Chondrocyte (in vitro differentiated cells): Measurements from ENCODE around the gene ARHGEF2. TPM values are rescaled to one million over a fixed set of nuclear protein-coding genes. Genes with fewer than 3 reads are reported as not detected.

Experiments used
- DNase-seq: peaks from one replicate; pipeline ENCODE4 v3.0.0; 2021; ENCODE audit warnings: mixed read lengths, low spot score
- H3K27ac Mint-ChIP-seq: one replicate; pipeline ENCODE4 v1.8.0; 2021; ENCODE audit warnings: mild to moderate bottlenecking, moderate library complexity, mixed read lengths; ENCODE audit not compliant: unreplicated experiment
- H3K27me3 Mint-ChIP-seq: 2 replicates; pipeline ENCODE4 v1.8.0; 2021; ENCODE audit warnings: low read depth, mixed read lengths
- H3K36me3 Mint-ChIP-seq: 2 replicates; pipeline ENCODE4 v1.8.0; 2021; ENCODE audit warnings: low read depth, mixed read lengths
- H3K4me1 Mint-ChIP-seq: 2 replicates; pipeline ENCODE4 v1.8.0; 2021; ENCODE audit warnings: low read depth, mild to moderate bottlenecking, mixed read lengths
- H3K4me3 Mint-ChIP-seq: one replicate; pipeline ENCODE4 v1.8.0; 2021; ENCODE audit warnings: mild to moderate bottlenecking, moderate library complexity, mixed read lengths; ENCODE audit not compliant: unreplicated experiment
- H3K9me3 Mint-ChIP-seq: 2 replicates; pipeline ENCODE4 v1.8.0; 2021; ENCODE audit warnings: low read depth, mixed read lengths
- total RNA-seq: library from RNA; stranded (reverse); gene quantifications from 3 replicates; pipeline ENCODE4 v1.2.1, GENCODE V29; 2021
- TF ChIP-seq, protein P1 (sequence below): fragments of 200-600 bp; sonication (generic); IDR thresholded peaks from 2 replicates; pipeline ENCODE4 v1.5.0; 2021; ENCODE audit warnings: antibody characterized with exemption, mild to moderate bottlenecking, moderate library complexity

ARHGEF2 gene
- total RNA-seq, 1 donor from 2014 or later, result 203 TPM

DNA sequence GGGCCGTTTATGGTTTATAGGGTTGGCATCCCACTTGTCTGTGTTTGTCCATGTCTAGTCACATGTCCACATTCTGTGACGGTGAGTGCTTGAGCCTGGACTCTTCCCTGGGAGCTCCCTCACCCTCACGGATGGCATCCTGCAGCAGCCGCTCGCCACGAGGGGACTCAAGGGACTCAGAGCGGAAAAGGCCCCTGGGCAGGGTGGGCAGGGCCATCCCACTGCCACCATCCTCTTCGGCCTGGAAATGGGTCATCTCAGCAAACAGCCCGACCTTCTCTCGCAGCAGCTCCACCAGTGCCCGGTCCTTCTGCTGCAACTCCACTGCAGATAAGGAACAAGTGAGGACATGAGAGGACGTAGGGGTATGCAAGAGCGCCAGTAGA lies 25.8 kb downstream of the ARHGEF2 start:
- no peak overlapping the region for H3K4me3 Mint-ChIP-seq
- H3K27me3 Mint-ChIP-seq, result no peaks in the 10 kb centered on the region
- TF ChIP-seq, protein P1, sequence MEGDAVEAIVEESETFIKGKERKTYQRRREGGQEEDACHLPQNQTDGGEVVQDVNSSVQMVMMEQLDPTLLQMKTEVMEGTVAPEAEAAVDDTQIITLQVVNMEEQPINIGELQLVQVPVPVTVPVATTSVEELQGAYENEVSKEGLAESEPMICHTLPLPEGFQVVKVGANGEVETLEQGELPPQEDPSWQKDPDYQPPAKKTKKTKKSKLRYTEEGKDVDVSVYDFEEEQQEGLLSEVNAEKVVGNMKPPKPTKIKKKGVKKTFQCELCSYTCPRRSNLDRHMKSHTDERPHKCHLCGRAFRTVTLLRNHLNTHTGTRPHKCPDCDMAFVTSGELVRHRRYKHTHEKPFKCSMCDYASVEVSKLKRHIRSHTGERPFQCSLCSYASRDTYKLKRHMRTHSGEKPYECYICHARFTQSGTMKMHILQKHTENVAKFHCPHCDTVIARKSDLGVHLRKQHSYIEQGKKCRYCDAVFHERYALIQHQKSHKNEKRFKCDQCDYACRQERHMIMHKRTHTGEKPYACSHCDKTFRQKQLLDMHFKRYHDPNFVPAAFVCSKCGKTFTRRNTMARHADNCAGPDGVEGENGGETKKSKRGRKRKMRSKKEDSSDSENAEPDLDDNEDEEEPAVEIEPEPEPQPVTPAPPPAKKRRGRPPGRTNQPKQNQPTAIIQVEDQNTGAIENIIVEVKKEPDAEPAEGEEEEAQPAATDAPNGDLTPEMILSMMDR, result no peak
- no peak for DNase-seq
- H3K9me3 Mint-ChIP-seq, result no peaks in the 10 kb centered on the region
- no peaks in the 10 kb centered on the region for H3K4me1 Mint-ChIP-seq
- peaks cover 42% of the 10 kb centered on the region for H3K36me3 Mint-ChIP-seq
- no peak overlapping the region for H3K27ac Mint-ChIP-seq

DNA sequence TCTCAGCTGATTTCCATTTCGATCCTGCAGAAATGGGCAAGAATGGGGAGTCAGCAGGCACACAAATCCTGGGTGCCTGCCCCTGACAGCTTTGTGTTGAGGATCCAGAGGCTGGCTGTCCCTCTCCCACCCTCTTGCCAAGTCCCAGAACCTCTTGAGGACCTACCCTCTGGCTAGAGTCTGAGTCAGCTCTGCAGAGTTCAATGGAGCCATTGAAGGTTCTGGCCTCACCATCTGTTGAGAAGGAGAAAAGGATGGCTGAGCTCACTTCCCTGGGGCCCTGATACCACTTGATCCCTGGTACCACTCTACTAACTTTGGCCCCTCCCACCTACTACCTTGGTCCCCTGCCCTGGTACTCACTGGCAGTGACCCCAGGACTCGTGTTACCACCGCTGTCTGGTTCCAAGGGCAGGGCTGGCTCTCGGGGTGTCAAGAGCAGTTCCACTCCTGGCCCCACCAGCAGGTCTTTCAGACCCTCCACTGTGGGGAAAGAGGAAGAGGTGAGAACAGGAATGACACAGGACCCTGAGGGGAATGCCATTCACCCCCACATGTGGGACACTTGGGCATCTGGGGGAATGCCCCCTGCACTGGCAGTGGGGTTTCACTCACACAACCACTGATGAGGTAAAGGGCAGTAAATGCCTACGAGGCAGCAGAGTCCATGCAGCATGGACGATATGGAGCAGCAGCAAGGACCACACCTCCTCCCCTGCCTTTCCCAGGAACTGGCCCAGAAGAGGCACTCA lies 26.4 kb downstream of the ARHGEF2 start:
- Mint-ChIP-seq H3K9me3 (no peaks in the 10 kb centered on the region), H3K4me3 (no peak overlapping the region), H3K36me3 (peaks cover 39% of the 10 kb centered on the region), H3K4me1 (no peaks in the 10 kb centered on the region), H3K27ac (peak overlapping the region; percentile 36), H3K27me3 (no peaks in the 10 kb centered on the region)
- no peak for DNase-seq
- TF ChIP-seq, protein P1, result no peak

DNA sequence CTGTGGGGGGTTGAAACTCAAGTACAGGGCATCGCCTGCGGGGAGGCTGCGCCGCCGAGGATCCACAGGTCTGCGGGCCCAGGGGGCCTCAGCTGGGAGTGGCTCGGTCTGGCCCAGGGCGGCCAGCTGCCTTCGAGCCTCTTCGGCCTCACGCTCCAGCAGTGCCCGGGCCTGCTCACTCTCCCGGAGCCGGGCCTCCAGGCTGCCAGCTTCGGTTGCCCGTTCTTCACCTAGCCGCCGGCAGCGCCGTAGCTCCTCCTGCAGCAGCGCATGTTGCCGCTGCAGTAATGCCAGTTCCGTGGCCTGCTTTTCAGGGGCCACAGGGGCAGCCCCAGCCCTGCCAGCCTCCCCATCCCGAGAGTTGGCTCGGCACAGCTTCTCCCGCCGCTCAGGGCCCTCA lies 27.5 kb downstream of the ARHGEF2 start:
- H3K9me3 Mint-ChIP-seq, result no peaks in the 10 kb centered on the region
- no peak overlapping the region for H3K27ac Mint-ChIP-seq
- TF ChIP-seq, protein P1, result no peak
- H3K4me1 Mint-ChIP-seq, result peaks cover 3% of the 10 kb centered on the region
- no peaks in the 10 kb centered on the region for H3K27me3 Mint-ChIP-seq
- peaks cover 49% of the 10 kb centered on the region for H3K36me3 Mint-ChIP-seq
- H3K4me3 Mint-ChIP-seq, result no peak overlapping the region
- no peak for DNase-seq

DNA sequence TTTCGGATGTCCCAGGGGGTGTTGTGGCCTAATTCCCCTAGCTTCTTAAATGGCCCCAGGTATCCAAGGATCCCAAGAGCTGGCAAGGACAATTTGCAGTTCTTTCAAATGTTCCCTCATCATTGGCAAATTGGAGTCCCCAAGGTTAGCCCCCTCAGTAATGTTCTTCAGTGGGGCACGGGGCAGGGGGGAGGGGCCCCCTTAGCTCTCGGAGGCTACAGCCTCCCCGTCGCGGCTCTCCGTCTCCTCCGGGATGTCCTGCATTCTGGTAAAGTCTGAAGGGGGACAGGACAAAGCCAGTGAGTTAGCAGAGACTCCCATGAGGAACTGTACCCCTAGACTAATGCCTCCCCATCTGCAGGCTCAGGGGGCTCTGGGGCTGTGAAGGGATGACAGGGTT lies 30.6 kb downstream of the ARHGEF2 start:
- Mint-ChIP-seq H3K36me3 (peaks cover 38% of the 10 kb centered on the region), H3K27me3 (no peaks in the 10 kb centered on the region), H3K4me3 (no peak overlapping the region), H3K27ac (no peak overlapping the region), H3K9me3 (no peaks in the 10 kb centered on the region), H3K4me1 (peaks cover 15% of the 10 kb centered on the region)
- TF ChIP-seq, protein P1, result no peak
- DNase-seq, result no peak

DNA sequence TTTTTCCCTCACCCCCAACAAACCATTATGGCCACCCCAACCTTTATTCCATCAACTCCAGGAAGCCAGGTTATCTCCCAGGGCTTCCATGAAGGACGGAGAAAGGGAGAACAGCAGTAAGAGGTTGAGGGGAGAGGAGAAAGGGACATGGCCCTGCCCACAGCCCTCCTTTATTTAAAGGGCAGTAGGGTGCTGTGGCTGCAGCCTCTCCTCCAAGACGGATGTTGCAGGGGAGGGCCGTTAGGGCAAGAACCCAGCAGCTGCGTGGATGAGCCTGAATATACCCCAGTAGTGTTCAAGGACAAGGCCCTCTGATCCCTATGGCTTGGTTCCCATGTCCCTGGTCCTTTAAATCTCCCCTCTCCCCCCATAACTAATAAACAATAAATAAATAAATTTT lies 31.1 kb downstream of the ARHGEF2 start:
- peaks cover 19% of the 10 kb centered on the region for H3K4me1 Mint-ChIP-seq
- peaks cover 34% of the 10 kb centered on the region for H3K36me3 Mint-ChIP-seq
- H3K27me3 Mint-ChIP-seq, result no peaks in the 10 kb centered on the region
- H3K4me3 Mint-ChIP-seq, result no peak overlapping the region
- H3K9me3 Mint-ChIP-seq, result no peaks in the 10 kb centered on the region
- H3K27ac Mint-ChIP-seq, result no peak overlapping the region
- TF ChIP-seq, protein P1, result no peak
- no peak for DNase-seq
